Endometrial microvascular endothelial cells (primary cell): ENCODE measurements around the gene GSC2. TPM values are rescaled to one million over a fixed set of nuclear protein-coding genes. Genes with fewer than 3 reads are reported as not detected.

Source experiments
- in situ Hi-C: cut with HindIII; loops from 2 replicates; pipeline ENCODE4 v1.10.0; 2017; ENCODE audit warnings: low sequenced_read_pairs, low pct_unique_long_range_greater_than_20kb; ENCODE audit errors: inconsistent ontology term
- total RNA-seq: library from RNA; depleted of rRNA; stranded (reverse); fragments of >200 nt; gene quantifications from one replicate; pipeline ENCODE4 v1.2.3, GENCODE V29; 2015; ENCODE audit errors: inconsistent ontology term

GSC2 gene
- total RNA-seq, 1 donor from 2014 or later = not detected

DNA sequence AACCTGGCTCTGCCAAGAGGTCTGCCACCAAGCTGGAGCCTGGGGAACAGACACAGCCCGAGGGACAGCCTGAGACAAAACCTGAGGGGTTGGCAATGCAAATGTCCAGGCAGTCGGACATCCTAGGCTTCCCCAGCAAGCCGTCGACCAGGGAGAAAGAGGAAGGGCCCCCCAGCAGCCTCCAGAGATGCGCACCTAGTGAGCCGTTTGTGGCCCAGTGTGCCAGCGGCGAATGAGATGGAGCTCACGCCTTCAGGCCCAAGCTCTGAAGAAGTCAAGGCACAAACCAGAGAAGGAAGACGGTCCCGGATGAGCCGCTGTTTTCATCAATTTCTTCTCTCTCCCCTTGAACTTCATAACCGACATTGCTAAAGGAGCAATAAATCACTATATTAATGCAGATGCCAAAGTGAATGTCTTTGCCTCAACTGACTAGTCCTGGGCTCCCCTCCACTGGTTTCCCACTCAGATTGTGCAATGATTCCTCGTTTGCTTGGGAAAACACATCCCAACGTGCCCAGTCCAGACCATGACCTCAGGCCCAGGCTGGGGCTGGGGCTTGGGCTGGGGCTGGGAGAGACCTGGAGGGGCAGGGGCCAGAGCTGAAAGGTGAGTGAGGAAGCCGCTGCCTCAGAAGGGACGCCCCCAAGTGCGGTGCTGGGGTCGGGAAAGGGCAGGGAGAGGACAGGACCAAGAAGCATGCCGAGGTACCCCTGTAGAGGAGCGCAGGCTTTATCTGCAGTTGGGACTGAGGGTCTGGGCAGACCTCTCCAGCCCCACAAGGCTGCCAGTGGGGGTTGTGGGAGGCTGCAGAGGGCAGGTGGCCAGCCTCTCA lies 24.4 kb downstream of the GSC2 start:
- in situ Hi-C loops = no loop called here

DNA sequence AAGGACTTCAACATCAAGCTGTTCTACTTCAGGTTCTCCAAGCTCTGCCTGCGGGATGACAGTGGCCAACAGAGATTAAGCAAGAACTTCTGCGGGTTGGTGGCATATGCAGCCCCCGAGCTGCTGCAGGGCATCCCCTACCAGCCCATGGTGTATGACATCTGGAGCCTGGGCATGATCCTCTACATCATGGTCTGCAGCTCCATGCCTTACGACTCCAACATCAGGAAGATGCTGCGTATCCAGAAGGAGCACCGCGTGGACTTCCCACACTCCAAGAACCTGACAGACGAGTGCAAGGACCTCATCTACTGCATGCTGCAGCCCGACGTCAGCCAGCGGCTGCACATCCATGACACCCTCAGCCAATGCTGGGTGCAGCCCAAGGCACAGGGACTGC lies 25.1 kb downstream of the GSC2 start:
- in situ Hi-C loops = no loop called here

DNA sequence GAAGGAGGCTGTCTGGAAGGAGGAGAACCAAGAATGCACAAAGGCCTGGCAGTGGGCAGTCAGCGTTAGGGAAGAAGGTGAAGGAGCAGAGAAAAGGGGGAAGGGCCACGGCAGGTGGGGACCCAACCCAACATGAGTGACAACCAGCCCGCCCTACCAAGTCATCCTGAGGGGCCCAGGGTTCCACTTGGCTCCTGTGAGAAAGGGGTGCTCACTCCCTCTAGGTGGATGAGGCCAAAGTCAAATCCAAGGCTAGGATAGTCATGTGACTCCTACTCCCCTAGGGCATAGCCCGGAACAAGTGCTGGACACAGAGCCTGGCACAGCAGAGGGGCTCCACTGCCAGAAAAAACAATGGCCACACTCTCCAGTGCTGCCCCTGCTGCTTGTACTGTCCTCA lies 25.7 kb downstream of the GSC2 start:
- in situ Hi-C loops = no loop called here

DNA sequence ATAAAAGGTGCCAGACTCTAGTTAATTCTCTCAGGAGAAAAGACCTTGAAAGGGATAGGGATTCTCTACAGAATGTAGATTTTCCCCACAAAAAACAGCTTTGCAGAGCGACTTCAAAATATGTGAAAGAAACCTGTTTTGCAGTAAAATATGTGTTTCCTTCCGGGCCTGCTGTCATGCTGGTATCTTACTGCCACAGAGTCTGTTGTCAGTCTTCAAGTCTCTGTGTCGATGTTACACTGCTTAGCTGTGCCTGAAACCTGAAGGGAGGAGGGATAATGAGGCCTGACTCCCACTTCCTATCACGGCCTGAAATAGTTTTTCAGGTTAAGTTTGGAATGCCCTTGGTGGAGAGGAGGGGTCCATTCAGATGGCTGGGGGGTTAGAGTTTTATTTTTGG lies 26.2 kb downstream of the GSC2 start:
- in situ Hi-C loops = no loop called here

DNA sequence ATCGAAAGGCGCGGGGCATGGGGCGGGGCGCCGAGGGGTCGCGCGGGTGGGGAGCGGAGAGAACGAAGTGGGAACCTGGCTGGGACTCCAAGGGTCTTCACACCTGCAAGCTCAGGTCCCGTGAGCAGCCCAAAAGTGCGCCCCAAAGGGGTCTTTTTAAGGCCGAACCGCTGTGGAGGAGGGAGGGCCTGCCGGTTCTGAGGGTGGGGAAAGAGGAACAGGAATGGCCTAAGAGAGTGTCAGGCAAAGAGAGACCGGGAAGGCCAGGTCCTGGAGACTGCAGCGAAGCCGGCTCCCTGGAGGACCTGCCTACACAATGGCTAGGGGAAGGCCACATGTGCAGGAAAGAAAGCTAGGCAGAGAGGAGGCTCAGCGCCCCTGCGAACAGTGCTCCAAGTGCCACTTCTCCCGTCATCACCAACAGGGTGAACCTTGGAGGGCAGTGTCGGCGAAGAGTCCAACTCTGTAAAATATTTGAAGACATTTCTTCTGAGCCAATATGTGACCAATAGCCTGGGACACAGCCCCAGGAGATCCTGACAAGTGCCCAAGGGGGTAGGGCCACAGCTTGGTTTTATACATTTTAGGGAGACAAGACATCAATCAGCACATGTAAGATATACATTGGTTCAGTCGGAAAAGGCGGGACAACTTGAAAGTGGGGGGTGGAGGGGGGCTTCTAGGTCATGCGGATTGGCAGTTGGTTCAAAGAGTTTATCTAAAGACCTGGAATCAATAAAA lies 27.2 kb downstream of the GSC2 start:
- in situ Hi-C loops = no loop called here

DNA sequence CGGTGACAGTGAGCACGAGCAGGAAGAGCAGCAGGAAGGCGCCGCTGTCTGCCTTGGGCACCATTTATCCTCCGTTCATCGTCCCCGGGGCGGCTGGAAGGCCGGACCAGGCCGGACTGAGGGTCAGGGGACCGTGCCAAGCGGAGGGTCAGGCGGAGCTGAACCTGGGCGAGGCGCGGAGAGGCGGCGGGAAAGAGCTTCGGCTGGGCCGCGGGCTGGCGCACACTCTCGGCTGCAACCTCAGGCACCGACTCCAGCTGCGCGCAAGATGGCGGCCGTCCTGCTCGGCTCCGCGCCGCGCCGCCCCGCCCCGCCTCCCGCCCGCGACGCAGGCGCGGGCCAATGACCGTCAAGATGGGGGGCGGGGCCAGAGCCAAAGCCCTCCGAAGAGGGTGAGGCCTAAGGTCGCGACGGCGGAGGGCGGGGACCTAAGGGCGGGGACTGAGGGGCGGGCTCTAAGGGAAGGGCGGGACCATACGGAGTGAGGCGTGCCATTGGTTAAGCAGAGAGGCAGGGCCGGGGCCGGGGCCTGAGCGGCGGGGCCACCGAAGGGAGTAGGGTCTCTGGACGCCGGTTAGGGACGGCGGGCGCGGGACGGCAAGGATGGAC lies 27.8 kb downstream of the GSC2 start, which contains the start of gene DGCR2:
Gene DGCR2, minus strand, starts transcription at position 270 of the 609 bp plus-strand sequence. Its CDS starts 206 bp downstream, at position 64.
- in situ Hi-C loops = no loop called here

DNA sequence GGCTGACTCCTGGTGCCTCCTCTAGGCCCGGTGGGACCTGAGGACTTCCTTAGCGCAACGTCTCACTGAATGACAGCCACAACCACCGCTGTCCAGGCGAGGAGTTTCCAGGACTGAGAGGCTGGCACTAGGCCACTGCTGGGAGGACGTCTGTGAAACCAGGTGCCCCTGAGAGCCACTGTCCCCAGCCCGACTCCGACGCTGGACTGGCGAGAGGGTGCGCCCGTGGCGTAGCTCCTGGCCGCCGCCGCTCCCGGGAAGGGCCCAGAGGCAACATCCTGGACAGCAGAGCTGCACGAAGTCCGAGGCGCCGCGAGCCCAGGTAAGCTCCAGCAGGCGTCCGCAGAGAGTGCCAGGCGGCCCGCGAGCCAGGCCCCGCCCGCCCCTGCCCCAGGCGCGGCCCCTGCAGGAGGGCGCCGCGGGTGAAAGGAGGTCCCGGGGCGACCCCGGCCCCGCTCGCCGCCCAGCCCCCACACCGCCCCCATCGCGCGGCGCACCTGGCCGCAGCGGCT lies 28.4 kb downstream of the GSC2 start:
- in situ Hi-C loops = no loop called here

DNA sequence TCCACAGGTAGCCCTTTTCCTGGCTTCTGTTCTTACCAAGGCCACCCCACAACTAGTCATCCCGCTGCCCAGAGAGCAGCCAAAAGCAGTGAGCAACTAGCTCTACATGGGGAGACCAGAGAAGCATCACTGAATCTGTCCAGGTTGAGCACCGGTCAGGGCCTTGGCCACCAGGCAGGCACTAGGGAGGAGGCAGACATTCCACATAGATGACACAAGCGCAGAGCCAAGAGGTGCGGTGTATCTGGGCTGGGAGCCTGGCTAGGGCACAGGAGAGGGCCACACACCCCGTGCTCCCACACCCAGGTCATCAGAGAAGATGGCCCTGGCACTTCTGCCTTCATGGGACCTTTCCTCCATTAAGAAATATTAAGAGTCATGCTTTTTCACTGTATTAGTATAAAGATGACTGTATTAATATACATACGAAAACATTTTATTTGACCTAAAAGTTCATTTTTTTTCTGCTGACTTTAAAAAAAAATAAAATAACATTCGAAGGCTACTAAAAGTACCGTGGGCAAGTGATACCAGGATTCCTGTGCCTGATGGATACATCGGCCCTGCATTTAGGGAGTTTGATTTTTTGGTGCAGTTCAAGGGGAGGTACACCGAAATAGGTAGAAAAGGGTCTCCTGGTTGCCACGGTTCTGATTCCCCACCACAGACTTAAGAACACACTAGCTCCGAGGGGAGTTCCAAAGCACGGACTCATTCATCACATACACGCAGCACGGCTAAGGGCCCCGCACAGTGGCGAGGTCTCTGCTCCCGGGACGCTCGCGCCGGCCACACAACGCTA lies 29.1 kb downstream of the GSC2 start:
- in situ Hi-C loops = no loop called here

DNA sequence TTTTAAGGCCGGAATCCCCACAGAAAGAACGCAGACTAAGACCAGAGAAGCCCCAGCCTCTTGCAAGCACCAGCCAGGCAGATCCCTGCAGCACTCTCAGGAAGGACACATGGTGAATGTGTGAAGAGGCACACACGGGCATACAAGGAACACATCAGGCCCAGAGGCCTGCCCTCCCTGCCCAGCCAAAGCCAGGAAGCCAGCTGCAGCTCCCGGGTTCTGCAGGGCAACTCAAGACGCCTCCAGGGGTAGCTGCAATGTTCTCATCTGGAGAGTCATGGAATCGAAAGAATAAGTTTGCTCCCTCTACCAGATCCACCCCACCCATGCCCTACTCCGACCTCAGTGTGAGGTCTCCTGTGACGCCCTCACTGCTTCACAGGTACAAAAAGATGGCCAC lies 30.1 kb downstream of the GSC2 start:
- in situ Hi-C loops = no loop called here

DNA sequence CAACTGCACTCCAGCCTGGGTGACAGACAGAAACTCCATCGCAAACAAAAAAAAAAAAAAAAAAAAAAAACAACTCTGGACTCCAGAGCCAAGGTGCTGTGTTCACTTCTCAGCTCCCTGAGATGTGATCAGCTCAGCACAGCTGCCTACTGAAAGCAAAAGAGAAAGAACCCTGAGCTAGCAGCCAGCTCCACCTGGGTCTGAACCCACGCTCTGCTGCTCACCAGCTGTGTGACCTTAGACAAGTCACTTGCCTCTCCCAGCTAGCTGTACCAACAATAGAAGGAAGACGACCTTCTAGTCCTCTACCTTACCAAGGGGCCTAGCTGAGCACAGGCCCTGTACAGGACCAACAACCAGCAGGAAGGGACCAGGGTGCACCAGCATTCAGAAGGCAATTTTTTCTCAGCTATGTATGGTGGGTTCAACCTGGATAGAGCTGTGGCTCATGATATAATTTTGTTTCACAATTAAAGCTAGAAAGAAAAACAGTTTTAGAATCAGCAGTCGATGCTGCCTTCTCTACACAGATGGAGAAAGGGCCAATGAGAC lies 31.7 kb downstream of the GSC2 start:
- in situ Hi-C loops = no loop called here

DNA sequence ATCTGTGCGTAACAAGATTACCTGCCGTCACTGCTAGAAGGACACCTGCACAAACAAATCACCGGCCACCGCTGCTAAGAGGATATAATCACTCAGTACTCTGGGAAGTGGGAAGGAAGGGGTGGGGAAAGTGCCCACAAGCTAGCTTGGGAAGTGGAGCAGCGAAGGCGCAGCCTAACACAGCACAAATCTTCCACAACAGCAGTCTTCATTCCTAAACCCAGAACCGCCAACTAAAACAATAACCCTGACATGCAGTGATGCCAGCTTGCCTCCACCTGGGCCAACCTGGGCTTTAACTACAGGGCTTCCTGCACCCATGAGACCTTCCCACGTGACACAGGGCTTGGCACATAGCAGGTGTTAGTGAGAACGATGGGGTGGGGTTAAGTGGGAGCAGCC lies 33.0 kb downstream of the GSC2 start:
- in situ Hi-C loops = no loop called here

DNA sequence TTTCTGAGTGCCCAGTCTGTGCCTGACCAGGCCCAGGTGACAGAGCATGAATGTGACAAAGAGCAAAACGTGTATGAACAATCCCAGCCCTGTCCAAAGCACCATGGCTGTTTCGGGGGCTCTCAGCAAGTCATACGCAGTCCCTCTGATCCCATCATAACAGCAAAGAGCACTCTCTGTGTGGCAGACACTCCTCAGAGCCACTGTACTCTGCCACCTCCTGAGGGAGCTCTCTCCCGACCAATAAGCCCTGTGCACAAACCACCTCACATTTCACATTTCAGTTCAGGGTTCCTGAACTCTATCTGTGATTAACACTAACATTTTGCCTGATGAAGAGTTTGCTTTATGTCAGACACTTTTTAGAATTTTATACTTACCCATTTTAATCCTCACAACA lies 34.5 kb downstream of the GSC2 start:
- in situ Hi-C loops = no loop called here

DNA sequence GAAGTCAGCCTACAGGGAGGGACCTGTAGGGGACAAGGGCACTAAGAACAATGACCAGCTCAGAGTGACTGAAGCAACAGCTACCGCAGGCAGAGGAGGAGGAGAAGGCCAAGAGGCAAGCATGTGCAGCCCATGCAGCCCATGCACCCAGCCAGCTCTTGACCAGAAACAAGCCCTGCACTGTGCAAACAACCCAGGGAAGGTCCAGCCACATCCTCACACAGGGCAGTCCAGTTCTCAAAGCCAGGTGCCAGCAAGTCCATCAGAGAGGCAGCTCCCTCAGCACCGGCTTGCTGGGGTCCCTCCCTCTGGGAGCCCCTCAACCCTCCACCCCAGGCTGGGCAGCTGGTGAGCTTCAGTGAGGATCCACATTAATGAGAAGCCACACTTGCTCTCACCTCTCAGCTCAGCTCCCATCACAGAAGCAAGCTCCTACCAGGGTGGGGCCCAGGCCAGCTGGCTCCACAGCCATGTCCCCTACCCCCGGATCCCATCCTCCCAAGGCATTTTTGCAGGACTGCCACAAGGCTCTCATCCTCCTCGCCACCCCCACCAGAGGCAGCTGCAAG lies 35.0 kb downstream of the GSC2 start:
- in situ Hi-C loops = no loop called here

DNA sequence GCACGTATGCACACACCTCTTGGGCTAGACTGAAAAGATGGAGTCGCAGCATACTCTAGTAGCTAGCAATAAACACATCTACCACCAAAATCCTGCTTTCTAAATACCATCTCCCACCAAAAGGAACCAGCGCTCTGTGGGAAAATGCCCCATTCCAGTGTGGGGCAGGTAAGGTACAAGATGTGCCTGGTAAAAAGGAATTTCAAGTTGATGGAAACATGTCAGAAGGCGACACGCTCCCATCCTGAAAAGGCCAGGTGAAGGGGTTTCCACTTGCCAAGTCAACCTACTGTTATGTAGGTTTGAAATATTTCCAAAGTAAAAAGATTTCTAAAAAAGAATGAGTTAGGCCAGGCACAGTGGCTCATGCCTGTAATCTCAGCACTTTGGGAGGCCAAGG lies 36.7 kb downstream of the GSC2 start:
- in situ Hi-C loops = no loop called here

DNA sequence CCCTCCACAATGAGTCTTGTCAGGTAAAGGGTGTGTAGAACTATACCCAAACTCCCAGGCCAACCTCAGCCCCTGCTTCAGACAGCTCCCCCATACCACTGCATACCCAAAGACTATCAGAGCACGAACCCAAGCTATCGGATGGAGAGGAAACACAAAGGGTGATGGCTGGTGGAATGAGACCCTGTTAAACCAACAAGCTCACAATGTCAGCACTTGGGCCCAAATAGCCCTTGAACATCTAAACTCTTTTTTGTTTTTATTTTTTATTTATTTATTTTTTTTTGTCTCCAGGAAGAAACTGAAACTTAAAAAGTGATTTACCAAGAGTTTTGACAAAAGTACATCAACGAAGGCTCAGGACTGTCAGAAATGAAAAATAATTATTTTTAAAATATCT lies 38.5 kb downstream of the GSC2 start:
- in situ Hi-C loops = no loop called here

DNA sequence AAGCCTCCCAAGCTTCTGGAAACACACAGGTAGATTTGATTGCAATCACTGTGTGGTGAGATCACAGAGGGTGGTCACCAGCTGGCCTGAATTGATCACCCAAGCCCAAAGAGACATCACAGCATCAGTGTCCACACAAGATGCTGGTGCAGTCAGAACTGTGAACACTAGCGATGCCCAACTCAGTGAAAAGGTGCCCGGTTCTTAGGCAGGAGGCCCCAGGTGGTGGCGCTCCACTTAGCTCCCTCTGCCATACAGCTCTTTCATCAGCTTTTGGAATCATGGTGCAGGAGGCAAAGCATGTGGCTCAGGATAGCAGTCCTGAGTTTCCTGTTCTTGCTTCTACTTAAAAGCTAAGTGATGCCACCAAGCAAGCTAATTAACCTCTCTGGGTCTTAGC lies 39.0 kb downstream of the GSC2 start:
- in situ Hi-C loops = no loop called here

DNA sequence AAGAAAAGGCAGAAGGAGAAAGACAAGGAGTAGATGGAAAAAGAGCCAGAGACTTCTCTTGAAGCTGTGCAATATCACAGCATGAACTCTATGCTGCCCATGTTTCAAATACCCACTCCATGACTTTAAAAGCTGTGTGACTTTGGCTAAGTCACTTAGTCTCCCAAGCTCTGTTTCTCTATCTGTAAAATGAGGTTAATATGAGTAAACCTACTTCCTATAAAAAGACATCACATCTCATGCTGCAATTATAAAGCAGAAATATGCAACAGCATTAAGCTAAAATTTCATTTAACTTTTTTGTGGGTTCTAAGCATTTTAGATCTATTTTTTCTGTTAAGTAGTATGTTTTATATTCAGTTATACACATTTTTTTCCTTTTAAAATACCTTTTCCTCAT lies 39.4 kb downstream of the GSC2 start:
- in situ Hi-C loops = no loop called here

DNA sequence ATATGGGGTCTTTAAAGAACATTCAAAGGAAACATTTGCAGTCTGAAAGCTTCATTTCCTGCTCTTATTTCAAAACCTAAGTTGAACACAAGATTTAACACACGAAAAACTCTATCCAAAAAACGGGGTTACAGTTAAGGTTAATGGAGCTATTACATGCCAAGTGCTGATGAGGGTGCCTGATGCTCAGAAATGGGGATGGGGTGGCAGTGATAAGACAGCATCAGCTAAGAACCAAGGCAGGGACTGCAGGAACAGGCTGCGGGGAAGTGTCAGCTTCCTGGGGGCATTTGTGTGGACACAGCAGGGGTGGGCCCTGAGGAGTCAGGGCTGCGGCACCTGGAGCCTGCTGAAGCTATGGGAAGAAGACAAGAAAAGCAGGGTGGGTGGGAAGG lies 40.0 kb downstream of the GSC2 start:
- in situ Hi-C loops = no loop called here
